AG08395 (cell line): ENCODE results near the gene PDE4B.
"Not testable (repeated sequence)": the region's sequence is repeated elsewhere in the genome, so short reads cannot be mapped to it uniquely, and the experiment has no call there.

Experiments used
- DNase-seq: peaks from one replicate; pipeline ENCODE4 v3.0.0; 2012; ENCODE audit warnings: mixed read lengths, low spot score

The PDE4B gene

DNA sequence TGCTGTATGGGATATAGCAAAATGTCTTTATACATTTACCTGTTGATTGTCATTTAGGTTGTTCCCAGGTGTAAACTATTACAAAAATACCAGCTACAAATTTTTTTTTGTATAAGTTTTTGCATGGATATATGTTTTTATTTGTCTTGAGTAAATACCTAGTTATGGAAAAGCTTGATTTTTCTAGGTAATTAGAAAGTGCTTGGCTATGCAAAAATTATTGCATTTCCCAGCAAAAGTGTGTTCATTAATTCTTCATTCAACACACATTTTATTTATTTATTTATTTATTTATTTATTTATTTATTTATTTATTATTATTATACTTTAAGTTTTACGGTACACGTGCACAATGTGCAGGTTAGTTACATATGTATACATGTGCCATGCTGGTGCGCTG, 22.1 kb downstream of the PDE4B start:
- no peak for DNase-seq

- DNase-seq = no peak
Observed at GRCh38 chr1:65817891-65818290, 25.2 kb downstream of the PDE4B start.

DNA sequence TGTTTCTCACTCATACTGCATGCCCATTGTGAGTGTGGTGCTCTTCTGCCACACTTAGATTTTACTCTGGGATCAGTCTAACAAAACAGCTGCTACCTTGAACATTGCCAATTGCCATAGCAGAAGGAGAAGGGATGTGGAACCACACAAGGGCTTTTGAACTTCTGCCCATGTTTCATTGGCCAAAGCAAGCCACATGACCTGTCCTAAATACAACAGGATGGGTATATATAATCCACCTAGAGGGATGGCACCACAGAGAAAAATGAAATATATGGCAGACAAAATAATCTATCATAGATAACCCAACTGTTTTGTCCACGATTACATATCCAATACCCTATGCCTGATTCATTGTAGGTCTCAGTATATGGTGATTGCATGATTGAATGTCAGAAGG, 26.3 kb downstream of the PDE4B start:
- DNase-seq = no peak

DNA sequence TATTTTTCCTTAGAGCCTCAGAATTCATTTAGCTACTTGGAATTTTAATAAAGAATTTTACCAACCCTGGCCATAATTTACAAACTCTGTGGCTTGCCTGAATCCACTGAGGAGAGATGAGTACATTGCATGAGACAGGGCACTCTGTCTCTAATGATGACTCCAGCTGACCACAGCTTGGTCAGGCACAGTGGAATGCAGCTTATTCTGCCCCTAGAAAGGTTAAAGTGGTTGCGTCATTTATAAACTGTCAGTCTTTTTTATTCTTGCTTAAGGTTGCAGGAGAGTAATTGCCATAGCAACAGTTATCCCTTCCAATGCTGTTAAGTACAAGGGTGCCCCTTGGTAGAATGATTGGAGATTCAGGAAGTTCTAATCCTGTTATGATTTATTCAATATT, 28.3 kb downstream of the PDE4B start:
- peak; percentile 94 for DNase-seq

GRCh38 chr1:65821386-65821785, 28.7 kb downstream of the PDE4B start:
- no peak for DNase-seq

- no peak for DNase-seq
Observed at GRCh38 chr1:65824103-65824502, 31.4 kb downstream of the PDE4B start.

- DNase-seq = peak; percentile 60
Observed at GRCh38 chr1:65825741-65826140, 33.0 kb downstream of the PDE4B start.

- DNase-seq = no peak
Observed at GRCh38 chr1:65826782-65827181, 34.1 kb downstream of the PDE4B start.

DNA sequence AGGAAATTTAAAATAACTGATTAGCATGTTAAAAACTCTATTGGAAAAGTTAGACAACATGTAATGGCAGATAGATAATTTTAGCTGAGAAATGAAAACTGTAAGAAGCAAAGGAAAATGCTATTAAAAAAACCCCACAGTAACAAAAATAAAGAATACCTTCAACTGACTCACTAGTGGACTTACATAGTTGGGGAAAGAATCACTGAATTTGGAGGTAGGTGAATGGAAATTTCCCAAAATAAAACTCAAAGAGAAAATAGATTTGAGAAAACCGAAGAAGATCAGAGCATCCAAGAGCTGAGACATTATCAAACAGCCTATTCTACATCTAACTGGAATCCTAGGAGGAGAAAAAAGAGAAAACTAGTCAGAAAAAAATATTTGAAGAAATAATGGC, 34.7 kb downstream of the PDE4B start:
- peak; percentile 28 for DNase-seq

DNA sequence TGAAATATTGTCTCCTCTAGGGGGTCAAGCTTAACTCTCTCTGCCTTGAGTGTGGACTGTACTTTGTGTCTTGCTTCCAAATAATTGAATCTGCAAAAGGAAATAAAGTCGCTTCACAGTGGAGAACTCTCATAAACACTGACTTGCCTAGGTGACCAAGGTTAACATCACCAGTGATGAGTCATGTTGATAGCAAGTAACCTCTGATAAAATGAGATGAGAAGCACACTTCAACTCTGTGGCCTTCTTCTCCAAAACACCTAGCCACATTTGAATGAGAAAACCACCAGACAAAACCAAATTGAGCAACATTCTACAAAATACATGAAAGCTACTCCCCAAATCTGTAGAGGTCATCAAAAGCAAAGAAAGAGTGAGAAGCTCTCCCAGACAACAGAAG, 37.6 kb downstream of the PDE4B start:
- DNase-seq = no peak

GRCh38 chr1:65832296-65832695, 39.6 kb downstream of the PDE4B start:
- DNase-seq = peak; percentile 49

DNA sequence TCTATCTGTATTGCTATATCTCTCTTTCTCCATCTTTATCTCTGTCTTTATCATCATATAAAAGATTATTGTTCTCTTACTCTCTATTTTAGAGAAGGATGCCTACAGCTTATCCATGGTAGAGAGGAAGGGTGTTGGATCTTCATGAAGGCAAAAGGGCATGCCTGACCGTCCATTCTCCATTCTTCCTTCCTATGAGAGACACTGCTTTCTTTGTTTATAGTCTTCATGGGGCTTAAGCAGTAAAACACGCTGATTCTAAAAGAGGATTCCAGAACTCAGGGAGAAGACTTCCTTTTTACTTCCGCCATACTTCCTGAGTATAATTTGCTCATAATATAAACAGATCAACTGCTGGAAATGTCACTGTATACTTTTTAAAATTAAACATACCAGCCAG, 44.0 kb downstream of the PDE4B start:
- DNase-seq = no peak

DNA sequence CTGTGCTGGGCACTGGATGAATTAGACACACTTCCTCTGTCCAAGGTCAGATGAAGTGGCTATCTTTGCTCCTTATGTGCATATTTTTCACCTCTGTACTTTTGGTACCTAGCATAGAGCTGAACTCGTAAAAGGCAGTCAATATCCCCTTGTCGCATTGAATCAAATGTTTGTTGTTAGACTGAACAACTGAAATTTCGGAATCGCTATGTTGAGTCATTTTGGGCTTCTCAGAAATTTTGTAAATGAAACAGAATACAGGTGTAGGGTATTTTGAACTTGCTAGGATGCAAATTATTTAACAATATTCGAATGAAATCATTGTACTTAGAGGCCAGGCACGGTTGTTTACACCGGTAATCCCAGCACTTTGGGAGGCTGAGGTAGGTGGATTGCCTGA, 48.0 kb downstream of the PDE4B start:
- DNase-seq = no peak

GRCh38 chr1:65844296-65844695, 51.6 kb downstream of the PDE4B start:
- DNase-seq = no peak

DNA sequence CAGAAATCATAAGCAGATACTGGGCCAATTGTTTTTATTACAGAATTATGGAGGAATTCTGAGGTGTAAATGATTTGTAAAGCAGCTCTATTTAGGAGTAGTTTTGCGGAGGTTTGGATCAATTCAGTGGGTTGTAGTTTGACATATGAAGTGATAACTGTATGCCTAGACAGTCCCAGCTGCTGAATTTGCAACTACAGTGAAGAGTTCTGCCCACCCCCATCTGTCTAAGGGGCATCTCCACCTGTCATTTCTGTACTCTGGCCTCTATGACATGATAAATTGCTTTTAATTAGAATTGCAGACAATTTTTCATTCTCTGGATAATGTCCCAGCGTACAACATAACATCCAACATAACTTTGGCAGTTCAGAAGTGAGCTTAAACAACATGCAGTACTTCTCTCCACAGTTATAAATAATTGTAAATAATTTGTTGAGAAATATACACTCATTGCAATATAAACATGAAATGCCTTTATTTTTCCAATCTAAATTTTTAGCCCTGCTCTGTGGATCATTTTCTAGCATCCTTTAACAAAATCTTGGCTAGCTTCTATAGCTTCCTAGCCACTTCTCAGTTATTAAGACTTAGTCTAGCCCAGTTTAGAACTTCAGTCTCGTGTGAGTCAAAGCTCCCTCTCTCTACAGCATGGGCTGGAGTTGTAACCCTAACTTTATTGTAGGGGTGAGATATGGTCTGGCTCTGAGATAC, 52.3 kb downstream of the PDE4B start:
- DNase-seq = no peak

DNA sequence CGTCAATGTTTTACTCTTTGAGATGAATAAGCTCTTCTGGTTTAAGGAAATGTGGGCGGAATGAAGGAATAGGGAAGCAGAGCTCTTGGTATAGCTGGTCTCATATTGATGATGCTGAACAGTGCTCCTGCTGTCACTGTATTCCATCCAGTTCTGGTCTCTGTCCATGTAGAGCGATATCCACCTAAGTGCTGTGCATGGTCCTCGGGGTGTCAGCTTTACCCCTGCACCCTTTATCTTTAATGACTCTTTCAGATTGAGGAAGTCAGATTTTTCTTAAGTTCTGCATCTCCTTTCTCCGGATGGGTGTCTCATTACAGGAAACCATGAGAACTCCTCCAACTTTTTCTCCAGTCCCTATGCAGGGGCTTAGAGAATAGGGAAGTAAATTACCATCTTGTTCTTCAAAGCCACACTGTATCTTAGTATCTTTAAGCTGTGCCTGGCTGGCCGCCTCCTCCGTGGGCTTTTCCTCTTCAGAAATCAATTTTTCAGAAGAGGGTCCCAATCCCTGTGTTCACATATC, 52.9 kb downstream of the PDE4B start:
- DNase-seq = no peak

- no peak for DNase-seq
Observed at GRCh38 chr1:65846866-65847265, 54.2 kb downstream of the PDE4B start.

DNA sequence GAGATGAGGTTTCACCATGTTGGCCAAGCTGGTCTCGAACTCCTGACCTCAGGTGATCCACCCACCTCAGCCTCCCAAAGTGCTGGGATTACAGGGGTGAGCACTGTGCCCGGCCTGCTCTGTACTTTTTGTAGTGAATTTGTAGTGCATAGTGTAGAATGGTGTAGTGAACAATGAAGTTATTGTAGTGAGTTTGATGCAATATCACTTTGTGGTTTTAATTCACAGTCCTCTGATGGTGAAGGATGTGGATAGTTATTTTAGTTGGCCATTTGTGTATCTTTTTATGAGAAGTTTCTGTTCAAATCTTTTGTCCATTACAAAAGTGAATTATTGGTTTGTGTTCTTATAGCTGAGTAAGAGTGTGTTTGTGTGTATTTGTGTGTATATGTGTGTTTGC, 57.6 kb downstream of the PDE4B start:
- DNase-seq = no peak

DNA sequence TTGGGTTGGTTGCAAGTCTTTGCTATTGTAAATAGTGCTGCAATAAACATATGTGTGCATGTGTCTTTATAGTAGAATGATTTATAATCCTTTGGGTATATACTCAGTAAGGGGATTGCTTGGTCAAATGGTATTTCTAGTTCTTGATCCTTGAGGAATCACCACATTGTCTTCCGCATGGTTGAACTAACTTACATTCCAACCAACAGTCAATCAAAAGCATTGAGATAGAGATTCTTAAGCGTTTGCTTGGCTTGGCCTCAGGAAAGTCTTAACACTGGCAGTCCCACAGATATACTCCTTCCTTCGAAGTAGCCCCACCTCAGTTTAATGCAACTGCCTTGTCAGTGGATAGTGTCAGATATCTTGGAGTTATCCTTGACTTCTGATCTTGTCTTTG, 63.9 kb downstream of the PDE4B start:
- DNase-seq = not testable (repeated sequence)

DNA sequence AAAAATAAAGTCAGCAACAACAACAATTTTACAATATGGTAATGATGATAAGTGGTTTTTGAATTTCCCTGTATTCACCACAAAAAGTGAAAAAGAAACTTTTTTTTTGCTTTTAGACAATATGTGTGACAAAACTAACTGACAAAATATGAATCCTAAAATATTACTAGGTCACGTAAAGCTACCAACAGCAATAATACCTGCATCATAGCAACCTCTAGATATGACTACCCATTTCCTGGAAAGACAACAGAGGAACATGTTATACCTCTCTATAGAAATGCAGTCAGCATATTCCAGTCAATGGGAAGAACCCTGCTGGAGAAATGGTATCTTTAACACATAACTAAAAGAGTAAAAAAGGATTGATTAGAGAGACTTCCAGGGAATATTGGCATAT, 73.7 kb downstream of the PDE4B start:
- DNase-seq = no peak

DNA sequence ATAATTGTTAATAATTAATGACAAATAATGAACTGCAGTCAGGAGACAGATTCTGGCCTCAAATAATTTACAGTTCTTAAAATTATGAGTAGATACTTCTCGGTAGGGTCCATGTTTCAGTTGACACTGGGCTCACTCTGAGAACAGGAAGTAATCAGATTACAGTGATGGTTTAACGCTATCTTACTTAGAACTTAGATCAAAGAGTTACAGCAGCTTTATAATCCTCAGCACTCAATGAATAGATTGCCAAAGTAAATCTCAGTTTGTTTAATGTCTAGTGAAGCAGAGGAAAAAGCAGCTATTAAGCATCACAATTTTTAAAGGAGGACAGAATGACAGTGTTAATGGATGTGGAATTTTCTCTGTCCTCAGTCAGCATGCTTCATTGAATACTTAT, 79.6 kb downstream of the PDE4B start:
- DNase-seq = no peak

- DNase-seq = not testable (repeated sequence)
Observed at GRCh38 chr1:65878342-65878741, 85.6 kb downstream of the PDE4B start.

- DNase-seq = no peak
Observed at GRCh38 chr1:65880611-65881010, 87.9 kb downstream of the PDE4B start.

DNA sequence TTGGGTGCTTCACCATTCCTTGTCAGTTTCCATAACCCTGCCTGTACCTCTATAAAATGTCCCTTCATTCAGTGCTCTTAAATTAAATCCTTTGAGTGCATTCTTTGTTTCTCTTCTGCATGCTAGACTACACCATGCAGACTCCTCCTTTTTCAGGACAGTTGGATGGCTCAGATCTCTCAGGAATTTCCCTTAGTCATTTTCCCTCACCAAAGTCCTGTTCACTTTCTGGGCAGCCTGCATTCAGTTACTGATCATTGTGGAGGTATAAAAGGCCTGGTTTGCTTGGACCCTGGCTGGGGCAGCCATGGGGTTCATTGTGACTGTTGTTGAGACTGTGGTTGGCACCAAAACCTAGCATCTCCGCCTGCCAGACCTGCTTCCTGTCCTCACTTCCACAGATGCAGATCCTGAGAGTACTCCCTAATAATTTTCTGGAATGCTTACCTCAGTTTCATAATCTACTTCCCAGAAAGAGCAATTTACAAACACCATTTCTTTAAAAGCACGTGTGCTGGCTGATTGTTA, 88.4 kb downstream of the PDE4B start:
- peak; percentile 78 for DNase-seq
